Measurements from ENCODE around the gene SERPINA4.
"Not testable (repeated sequence)": the region's sequence is repeated elsewhere in the genome, so short reads cannot be mapped to it uniquely, and the experiment has no call there.

SERPINA4 gene

GRCh38 chr14:94605361-94605760 is 44.1 kb downstream of the SERPINA4 start:
- no peak overlapping the region for H3K4me3 ChIP-seq (ENCODE audit: low read length)
- TF ChIP-seq, protein P1, sequence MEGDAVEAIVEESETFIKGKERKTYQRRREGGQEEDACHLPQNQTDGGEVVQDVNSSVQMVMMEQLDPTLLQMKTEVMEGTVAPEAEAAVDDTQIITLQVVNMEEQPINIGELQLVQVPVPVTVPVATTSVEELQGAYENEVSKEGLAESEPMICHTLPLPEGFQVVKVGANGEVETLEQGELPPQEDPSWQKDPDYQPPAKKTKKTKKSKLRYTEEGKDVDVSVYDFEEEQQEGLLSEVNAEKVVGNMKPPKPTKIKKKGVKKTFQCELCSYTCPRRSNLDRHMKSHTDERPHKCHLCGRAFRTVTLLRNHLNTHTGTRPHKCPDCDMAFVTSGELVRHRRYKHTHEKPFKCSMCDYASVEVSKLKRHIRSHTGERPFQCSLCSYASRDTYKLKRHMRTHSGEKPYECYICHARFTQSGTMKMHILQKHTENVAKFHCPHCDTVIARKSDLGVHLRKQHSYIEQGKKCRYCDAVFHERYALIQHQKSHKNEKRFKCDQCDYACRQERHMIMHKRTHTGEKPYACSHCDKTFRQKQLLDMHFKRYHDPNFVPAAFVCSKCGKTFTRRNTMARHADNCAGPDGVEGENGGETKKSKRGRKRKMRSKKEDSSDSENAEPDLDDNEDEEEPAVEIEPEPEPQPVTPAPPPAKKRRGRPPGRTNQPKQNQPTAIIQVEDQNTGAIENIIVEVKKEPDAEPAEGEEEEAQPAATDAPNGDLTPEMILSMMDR (conservative IDR thresholded peaks at IDR 0.05; ENCODE audit: low read depth, low read length): no peak
- DNase-seq (ENCODE audit: low read depth): no peak

- DNase-seq (ENCODE audit: low read depth); H3K4me3 ChIP-seq (ENCODE audit: low read length): not testable (repeated sequence)
Observed at GRCh38 chr14:94608966-94609365, 47.7 kb downstream of the SERPINA4 start.

- H3K4me3 ChIP-seq (ENCODE audit: low read length): no peak overlapping the region
- TF ChIP-seq, protein P1 (conservative IDR thresholded peaks at IDR 0.05; ENCODE audit: low read depth, low read length): no peak
- no peak for DNase-seq (ENCODE audit: low read depth)
Observed at GRCh38 chr14:94611179-94611578, 49.9 kb downstream of the SERPINA4 start.

DNA sequence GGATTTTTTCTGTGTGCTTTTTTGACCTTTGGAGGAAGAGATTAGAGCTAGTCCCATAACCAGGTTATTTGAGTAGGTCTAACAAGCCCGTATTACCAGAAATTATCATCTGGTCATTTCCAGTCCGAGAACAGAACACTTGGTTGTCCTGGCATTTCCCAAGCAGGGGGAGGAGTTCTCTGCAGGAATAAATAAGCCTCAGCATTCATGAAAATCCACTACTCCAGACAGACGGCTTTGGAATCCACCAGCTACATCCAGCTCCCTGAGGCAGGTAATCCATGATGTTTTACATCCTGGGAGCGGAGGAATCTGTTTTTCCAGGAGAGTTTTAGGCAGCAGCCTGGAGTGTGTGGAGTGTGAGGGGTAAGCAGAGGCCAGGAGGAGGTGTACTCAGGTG is 50.9 kb downstream of the SERPINA4 start, which contains the start of gene SERPINA3:
SERPINA3 (plus strand) TSS at position 218 of the 400 bp plus-strand sequence. CDS start 2,051 bp downstream, outside the sequence.
- no peak within 1 kb of the TSS for H3K4me3 ChIP-seq (ENCODE audit: low read length)
- TF ChIP-seq, protein P1 (conservative IDR thresholded peaks at IDR 0.05; ENCODE audit: low read depth, low read length): no peak
- DNase-seq (ENCODE audit: low read depth): peak; percentile 54

DNA sequence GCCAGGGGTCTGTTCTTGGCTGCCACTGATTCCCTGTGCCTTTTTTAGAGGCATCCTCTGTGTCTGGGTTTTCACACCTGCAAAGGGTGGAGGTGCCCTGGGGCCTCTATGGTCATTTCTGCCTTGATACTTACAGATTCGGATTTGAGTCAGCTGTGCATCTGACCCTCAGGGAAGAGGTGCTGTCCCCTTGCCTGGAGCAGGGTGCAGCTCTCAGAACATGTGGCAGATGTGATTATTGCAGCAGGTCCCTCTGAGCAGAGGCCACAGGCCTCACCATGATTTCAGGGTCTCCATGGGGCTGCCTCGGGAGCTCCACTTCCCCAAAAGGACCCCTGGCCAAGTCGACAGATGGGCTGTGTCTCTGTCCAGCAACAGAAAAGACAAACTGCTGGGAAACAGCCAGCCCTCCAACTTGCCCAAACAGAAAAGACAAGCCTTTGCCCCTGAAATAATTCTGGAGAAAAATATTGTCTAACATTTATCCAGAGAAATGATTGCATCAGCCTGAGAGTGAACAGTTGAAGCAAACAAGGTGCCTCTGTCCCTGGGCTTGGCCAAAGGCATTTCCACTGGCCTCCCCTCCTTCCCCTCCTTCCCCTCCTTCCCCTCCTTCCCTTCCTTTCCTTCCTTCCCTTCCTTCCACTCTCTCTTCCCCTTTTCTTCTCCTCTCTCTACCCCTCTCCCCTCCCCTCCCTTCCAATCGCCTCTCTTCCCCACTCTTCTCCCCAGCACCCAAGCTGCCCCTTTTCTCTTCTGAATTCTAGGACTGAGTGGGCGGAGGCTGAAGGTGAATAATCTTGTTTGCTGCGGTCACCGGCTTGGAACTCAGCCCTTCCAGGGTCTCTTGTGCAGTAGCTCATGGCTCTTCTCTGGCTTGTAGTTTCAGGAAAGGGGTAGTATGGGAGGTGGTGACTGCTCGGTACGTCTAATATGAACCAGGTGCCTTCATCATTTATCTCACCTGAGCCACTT is 51.6 kb downstream of the SERPINA4 start:
- DNase-seq (ENCODE audit: low read depth): no peak

DNA sequence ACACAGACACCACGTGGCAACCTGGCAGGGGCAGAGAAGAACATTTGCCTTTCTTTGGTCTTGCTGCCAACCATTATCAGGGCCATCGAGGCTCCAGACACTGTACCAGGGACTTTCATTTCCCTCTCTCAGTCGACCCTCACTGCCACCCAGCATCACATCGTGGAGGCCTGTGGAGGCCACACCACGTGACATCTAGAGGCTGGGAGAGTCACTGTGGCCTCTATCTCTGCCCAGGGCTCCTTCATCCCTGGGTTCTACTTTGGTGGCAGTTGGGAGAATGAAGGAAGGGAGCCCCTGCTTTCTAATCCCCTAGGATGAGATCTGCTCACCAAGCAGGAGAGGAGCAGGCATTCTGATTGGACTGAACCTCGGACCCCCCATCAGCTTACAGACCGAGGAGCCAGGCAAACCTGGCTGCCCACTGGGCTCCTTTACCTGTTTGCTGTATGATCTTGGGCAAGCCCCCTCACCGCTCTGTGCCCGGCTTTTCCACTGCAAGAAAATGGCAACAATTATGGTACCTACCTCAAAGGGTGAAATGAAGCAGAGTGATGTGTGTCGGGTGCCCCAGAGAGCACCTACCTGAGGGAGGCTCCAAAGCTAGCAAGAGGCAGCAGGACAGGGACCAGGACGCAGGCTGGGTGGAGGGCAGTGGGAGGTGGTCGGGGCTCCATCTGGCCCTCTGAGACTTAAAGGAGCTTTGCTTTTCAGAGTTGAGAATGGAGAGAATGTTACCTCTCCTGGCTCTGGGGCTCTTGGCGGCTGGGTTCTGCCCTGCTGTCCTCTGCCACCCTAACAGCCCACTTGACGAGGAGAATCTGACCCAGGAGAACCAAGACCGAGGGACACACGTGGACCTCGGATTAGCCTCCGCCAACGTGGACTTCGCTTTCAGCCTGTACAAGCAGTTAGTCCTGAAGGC is 52.7 kb downstream of the SERPINA4 start:
- DNase-seq (ENCODE audit: low read depth): no peak
- TF ChIP-seq, protein P1 (conservative IDR thresholded peaks at IDR 0.05; ENCODE audit: low read depth, low read length): no peak
- no peak overlapping the region for H3K4me3 ChIP-seq (ENCODE audit: low read length)

More for the DNA sequence above, 51.6 kb downstream of the SERPINA4 start:
- no peak overlapping the region for H3K4me3 ChIP-seq (ENCODE audit: low read length)
- TF ChIP-seq, protein P1 (conservative IDR thresholded peaks at IDR 0.05; ENCODE audit: low read depth, low read length): no peak

DNA sequence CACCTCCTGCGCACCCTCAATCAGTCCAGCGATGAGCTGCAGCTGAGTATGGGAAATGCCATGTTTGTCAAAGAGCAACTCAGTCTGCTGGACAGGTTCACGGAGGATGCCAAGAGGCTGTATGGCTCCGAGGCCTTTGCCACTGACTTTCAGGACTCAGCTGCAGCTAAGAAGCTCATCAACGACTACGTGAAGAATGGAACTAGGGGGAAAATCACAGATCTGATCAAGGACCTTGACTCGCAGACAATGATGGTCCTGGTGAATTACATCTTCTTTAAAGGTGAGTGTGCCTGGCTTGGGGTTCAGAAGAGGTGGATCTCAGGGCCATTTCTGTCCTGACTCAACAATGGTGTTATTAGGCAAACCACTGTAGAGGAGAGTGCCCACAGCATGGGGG is 53.6 kb downstream of the SERPINA4 start:
- no peak for DNase-seq (ENCODE audit: low read depth)
- TF ChIP-seq, protein P1 (conservative IDR thresholded peaks at IDR 0.05; ENCODE audit: low read depth, low read length): no peak
- no peak overlapping the region for H3K4me3 ChIP-seq (ENCODE audit: low read length)
